Fibroblast of skin of back (primary cell): ENCODE data around the gene TRANK1.

Experiments used
- DNase-seq: peaks from one replicate; pipeline ENCODE4 v3.0.0-alpha.2; 2013

TRANK1 gene

DNA sequence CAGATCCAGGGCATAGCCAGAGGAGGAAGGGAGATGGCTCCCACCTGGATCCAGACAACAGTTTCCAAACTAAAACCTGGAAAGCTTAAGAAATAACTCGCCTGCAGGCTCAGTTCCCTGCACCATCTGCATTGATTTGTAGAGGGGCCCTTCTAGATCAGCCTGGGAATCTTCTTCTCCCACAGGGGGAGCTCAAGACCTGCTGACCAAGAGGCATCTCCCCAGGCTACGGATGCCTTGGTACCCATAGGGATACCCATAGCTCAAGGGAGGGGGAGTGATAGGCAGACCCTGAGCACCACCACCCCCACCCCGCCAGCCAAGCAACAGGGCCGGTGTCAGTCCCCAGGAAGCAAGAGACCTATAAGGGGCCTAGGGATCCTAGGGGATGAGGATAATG, 152.5 kb downstream of the TRANK1 start:
- peak; percentile 7 for DNase-seq

DNA sequence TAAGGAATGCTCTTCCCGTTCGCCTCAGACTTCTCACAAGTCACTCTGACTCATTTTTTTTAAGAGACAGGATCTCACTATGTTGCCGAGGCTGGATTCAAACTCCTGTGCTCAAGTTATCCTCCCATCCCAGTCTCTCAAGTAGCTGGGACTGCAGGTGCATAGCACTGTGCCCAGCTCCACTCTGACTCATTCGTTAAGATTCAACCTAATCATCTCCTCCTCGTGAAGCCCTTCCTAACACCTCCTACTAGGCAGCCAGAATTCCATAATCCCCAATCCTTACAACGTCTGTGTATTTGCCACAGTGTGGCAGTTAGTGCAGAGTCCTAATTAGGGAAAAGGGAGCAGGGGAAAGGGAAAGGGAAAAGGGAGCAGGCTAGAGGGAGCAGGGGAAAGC, 154.1 kb downstream of the TRANK1 start:
- DNase-seq = no peak

DNA sequence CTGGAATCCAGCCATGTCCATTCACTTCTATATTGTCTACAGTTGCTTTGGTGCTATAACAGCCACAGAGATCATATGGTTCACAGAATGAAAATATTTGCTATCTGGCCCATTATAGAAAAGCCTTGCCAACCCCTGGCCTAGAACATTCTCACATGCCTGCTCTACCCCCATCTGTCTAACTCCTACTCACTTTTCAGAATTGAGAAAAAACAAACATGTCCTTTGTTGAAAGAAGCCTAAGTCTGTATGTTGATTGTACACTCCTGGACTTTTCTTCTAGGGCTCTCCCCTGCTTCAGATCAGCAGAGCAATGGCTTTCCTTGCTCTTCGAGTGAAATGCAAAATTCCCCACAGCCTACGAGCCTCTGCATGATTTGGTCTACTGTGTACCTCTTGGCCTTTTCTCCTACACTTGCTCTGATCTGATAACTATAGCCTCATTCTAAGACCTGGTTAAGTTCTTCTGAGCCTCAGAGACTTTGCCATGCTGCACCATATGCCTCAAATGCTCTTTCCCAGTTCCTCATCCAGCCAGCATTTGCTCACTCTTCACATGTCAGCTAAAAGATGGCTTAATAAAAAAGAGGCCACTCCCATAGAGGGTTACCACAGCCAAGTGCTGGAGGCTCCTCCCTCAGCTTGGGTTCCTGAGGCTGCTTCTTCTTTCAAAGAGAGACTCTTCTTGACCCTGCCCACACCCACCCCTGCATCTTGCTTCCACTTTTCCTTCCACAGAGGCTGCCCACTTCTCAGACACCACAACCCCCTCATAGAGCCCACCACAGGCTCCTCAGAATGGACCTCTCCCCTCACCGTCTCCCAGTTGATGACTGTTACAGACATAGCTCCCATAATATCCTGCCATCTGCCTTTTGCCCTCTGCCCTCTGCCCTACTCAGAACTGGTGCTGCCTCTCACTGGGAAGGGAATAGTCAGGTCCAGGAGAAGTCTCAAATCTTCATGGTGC, 157.6 kb downstream of the TRANK1 start:
- DNase-seq = no peak

DNA sequence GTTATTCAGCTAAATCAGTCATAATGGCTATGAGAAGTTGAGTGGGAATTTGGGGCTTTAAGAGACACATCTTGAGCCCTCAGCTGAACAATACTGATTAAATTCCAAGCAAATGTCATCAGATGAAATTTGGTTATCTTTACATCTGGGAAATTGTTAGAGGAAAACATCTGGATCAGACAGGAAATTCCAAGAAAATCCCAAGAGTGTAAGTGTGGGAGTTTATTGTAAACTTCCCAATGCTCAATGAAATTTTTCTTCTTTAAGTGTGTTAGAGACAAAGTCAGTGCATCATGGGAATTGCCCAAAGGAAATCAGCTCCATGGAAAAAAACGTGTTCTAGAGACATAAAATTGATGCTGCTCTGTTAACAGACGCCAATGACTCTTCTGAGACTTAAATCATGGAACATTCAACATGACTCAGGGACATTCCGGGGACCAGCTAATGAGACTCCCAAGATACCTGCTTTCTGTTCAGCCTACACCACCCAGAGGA, 160.7 kb downstream of the TRANK1 start:
- peak; percentile 41 for DNase-seq

GRCh38 chr3:36777424-36778218, 167.2 kb downstream of the TRANK1 start:
- DNase-seq = no peak
